Osteoblast (primary cell): Measurements from ENCODE around the gene ODAPH. TPM values are rescaled to one million over a fixed set of nuclear protein-coding genes. Genes with fewer than 3 reads are reported as not detected.
"Not testable (repeated sequence)": the region's sequence is repeated elsewhere in the genome, so short reads cannot be mapped to it uniquely, and the experiment has no call there.

Source experiments
- DNase-seq: peaks from one replicate; pipeline ENCODE4 v3.0.0; 2011; ENCODE audit warnings: low spot score, mixed read lengths; ENCODE audit not compliant: insufficient read length; ENCODE audit errors: missing footprints
- H2AFZ ChIP-seq: 2 replicates; pipeline ENCODE4 v1.6.0; 2011; ENCODE audit warnings: mild to moderate bottlenecking, low read length
- H3K27ac ChIP-seq: 2 replicates; pipeline ENCODE4 v1.5.1; 2011; ENCODE audit warnings: mild to moderate bottlenecking, low read depth, low read length, moderate library complexity
- H3K27me3 ChIP-seq: 2 replicates; pipeline ENCODE4 v1.6.0; 2012; ENCODE audit warnings: mild to moderate bottlenecking, control low read depth, inconsistent platforms, low read length, moderate library complexity; ENCODE audit not compliant: insufficient read depth
- H3K36me3 ChIP-seq: 2 replicates; pipeline ENCODE4 v1.5.1; 2011; ENCODE audit warnings: mild to moderate bottlenecking, low read length, control low read depth, moderate library complexity; ENCODE audit not compliant: insufficient read depth
- H3K4me1 ChIP-seq: 2 replicates; pipeline ENCODE4 v1.5.1; 2011; ENCODE audit warnings: mild to moderate bottlenecking, low read length, control low read depth, moderate library complexity; ENCODE audit not compliant: insufficient read depth
- H3K4me2 ChIP-seq: 2 replicates; pipeline ENCODE4 v1.6.0; 2011; ENCODE audit warnings: mild to moderate bottlenecking, low read length; ENCODE audit not compliant: insufficient read depth
- H3K4me3 ChIP-seq: fragments of 200-600 bp; sonication (generic); 3 replicates; pipeline ENCODE4 v1.5.1; 2012; ENCODE audit warnings: mild to moderate bottlenecking, low read length, inconsistent platforms; ENCODE audit not compliant: insufficient read depth
- H3K79me2 ChIP-seq: 2 replicates; pipeline ENCODE4 v1.6.0; 2012; ENCODE audit warnings: mild to moderate bottlenecking, low read length, control low read depth, inconsistent platforms; ENCODE audit not compliant: insufficient read depth
- H3K9me3 ChIP-seq: 2 replicates; pipeline ENCODE4 v1.5.1; 2011; ENCODE audit warnings: low read depth, low read length, control low read depth
- H4K20me1 ChIP-seq: 2 replicates; pipeline ENCODE4 v1.6.0; 2012; ENCODE audit warnings: mild to moderate bottlenecking, low read length, control low read depth; ENCODE audit not compliant: insufficient read depth
- CTCF ChIP-seq: IDR thresholded peaks from 2 replicates; pipeline ENCODE4 v1.5.1; 2011; ENCODE audit warnings: mild to moderate bottlenecking, low read depth, low read length, moderate library complexity; ENCODE audit errors: extremely low read depth
- total RNA-seq: library from RNA; depleted of rRNA; stranded (reverse); fragments of >200 nt; gene quantifications from 2 replicates; pipeline ENCODE4 v1.2.3, GENCODE V29; 2012

The ODAPH gene
- total RNA-seq, 1 donor, result not detected

DNA sequence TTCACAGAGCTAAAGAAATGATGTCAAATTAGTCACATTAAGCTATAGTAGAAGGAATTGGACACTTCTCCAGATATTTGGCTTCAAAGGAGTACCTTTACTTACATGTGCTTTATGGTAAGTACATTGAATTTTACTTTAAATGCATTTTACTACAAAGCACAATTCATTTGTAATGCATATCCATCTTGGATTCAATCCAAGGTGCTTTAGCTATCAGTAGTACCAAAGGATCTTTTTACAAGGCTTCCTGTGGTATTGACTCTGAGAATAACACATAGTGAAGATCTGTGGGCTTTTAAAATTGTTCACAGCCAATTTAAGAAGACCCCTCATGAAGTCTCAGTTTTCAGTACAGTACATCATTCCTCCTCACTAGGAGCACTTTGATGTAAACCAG lies 28.4 kb upstream of the ODAPH start:
- H3K36me3 ChIP-seq, result peaks cover 40% of the 10 kb centered on the region
- H3K27ac ChIP-seq, result no peak overlapping the region
- H4K20me1 ChIP-seq, result no peaks in the 10 kb centered on the region
- H2AFZ ChIP-seq, result no peak overlapping the region
- H3K9me3 ChIP-seq, result no peaks in the 10 kb centered on the region
- H3K4me1 ChIP-seq, result no peaks in the 10 kb centered on the region
- TF ChIP-seq CTCF, result no peak
- no peak for DNase-seq
- H3K27me3 ChIP-seq, result no peaks in the 10 kb centered on the region
- H3K4me3 ChIP-seq, result no peak overlapping the region
- no peaks in the 10 kb centered on the region for H3K79me2 ChIP-seq
- H3K4me2 ChIP-seq, result no peak overlapping the region

DNA sequence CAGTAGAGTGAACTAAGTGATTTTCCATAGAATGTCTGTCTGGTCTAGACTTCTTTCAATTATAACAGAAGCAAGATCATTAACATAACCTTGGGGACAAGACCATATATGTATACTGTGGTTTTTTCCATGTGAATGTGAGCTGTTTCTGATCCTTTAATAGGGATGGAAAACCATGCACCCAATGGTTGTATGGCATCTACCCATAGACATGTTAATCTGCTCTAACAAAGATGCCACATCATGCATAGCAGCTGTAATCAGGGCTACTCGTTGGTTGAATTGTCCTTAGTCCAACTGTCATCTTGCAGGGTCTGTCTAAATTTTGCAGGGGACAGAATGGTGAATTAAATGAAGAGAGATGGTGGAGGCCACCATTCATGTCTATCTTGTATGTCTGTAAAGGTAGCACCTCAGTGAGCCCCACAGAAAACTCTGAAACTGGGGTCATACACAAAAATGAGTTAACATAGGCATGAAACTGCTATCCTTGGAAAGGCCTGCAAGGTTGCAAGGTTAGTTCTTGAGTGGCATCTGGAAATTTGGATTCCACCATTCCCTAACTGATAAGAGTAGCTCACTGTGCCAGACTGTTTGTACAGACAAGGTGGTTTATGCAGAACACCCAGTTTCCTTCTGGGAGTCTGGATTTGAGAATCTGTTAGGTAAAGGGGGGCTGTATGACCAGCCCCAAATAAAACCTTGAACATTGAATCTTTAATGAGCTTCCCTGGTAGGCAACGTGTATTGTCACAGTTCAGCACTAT lies 25.1 kb upstream of the ODAPH start:
- Histone ChIP-seq H3K4me3 (no peak overlapping the region), H3K27me3 (no peaks in the 10 kb centered on the region), H3K79me2 (no peaks in the 10 kb centered on the region), H4K20me1 (no peaks in the 10 kb centered on the region), H2AFZ (no peak overlapping the region), H3K27ac (no peak overlapping the region), H3K4me2 (no peak overlapping the region), H3K4me1 (no peaks in the 10 kb centered on the region), H3K9me3 (no peaks in the 10 kb centered on the region), H3K36me3 (peaks cover 33% of the 10 kb centered on the region)
- no peak for DNase-seq
- TF ChIP-seq CTCF, result no peak

DNA sequence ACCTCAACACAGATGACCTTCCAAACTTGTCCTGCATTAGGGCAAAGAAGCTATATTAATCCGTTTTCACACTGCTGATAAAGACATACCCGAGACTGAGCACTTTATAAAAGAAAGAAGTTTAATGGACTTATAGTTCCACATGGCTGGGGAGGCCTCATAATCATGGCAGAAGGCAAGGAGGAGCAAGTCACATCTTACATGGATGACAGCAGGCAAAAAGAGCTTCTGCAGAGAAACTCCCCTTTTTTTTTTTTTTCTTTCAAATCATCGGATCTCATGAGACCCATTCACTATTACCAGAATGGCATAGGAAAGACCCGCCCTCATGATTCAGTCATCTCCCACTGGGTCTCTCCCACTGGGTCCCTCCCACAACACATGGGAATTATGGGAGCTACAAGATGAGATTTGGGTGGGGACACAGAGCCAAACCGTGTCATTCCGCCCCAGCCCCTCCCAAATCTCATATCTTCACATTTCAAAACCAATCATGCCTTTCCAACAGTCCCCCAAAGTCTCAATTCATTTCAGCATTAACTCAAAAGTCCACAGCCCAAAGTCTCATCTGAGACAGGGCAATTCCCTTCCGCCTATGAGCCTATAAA lies 24.2 kb upstream of the ODAPH start:
- H3K27ac ChIP-seq, H2AFZ ChIP-seq, H3K4me1 ChIP-seq, DNase-seq, H3K4me3 ChIP-seq, H4K20me1 ChIP-seq, H3K27me3 ChIP-seq, H3K79me2 ChIP-seq, H3K4me2 ChIP-seq, H3K9me3 ChIP-seq: not testable (repeated sequence)
- H3K36me3 ChIP-seq, result peaks cover 25% of the 10 kb centered on the region

- not testable (repeated sequence) for H3K9me3 ChIP-seq
Measured at GRCh38 chr4:75533339-75533887, 22.5 kb upstream of the ODAPH start.

GRCh38 chr4:75533926-75534325 lies 21.9 kb upstream of the ODAPH start:
- H3K4me2 ChIP-seq, H3K27ac ChIP-seq, H3K4me1 ChIP-seq, H3K27me3 ChIP-seq, H2AFZ ChIP-seq, H3K4me3 ChIP-seq, H3K79me2 ChIP-seq, H3K9me3 ChIP-seq, H4K20me1 ChIP-seq, DNase-seq: not testable (repeated sequence)
- peaks cover 13% of the 10 kb centered on the region for H3K36me3 ChIP-seq

More at GRCh38 chr4:75533339-75533887, 22.5 kb upstream of the ODAPH start:
- not testable (repeated sequence) for H2AFZ ChIP-seq, DNase-seq, H3K27me3 ChIP-seq, H3K4me3 ChIP-seq, H3K4me1 ChIP-seq, H4K20me1 ChIP-seq, H3K4me2 ChIP-seq, H3K79me2 ChIP-seq, H3K27ac ChIP-seq
- H3K36me3 ChIP-seq, result peaks cover 15% of the 10 kb centered on the region

DNA sequence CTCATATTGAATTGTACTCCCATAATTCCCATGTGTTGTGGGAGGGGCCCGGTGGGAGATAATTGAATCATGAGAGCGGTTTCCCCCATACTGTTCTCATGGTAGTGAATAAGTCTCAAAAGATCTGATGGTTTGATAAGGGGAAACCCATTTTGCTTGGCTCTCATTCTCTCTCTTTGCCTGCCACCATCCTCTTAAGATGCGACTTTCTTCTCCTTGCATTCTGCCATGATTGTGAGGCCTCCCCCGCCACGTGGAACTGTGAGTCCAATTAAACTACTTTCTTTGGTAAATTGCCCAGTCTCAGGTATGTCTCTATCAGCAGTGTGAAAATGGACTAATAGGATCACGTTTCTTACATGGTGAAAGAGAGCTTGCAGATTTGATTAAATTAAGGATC lies 18.6 kb upstream of the ODAPH start:
- not testable (repeated sequence) for DNase-seq, H3K4me3 ChIP-seq, H3K27me3 ChIP-seq, H3K79me2 ChIP-seq, H4K20me1 ChIP-seq, H2AFZ ChIP-seq, H3K4me2 ChIP-seq, H3K4me1 ChIP-seq, H3K27ac ChIP-seq, H3K9me3 ChIP-seq, H3K36me3 ChIP-seq
